NCI-H2107 treated with DMSO at 0.1 percent for 48 hours (cell line): ENCODE data around the gene SRMS.
"Not testable (repeated sequence)": the region's sequence is repeated elsewhere in the genome, so short reads cannot be mapped to it uniquely, and the experiment has no call there.

Experiments used
- DNase-seq: peaks from one replicate; lab custom pipeline; 2025; ENCODE audit not compliant: unreplicated experiment; lab: John Stamatoyannopoulos, UW

Gene SRMS

DNA sequence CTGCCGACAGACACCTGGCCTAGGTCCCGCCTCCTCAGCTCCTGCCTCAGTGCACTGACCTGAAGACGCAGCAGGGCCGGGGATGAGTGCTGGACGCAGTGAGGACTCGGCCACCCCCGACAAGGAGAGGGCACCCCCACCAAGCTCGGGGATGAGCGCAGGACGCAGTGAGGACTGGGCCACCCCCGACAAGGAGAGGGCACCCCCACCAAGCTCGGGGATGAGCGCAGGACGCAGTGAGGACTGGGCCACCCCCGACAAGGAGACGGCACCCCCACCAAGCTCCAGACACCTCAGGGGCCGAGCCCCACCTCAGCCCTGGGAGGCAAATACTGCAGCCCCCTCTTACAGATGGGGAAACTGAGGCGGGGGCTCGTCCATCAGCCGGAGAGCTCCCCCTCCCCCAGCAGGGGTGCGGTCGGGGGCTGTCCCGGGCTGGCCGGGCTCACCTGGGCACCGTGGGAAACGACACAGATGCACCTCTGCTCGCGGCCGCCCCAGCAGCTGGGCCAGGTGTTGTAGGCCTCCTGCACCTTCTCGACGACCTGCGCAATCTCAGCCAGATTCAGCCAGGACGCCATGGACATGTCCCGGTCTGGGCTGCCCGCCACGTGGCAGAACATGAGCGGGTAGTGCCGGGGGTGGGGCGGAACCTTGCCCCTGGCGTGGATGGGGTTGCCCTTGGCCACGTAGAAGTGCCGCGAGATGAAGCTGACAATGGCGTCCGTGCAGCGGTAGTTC lies 19.0 kb upstream of the SRMS start:
- DNase-seq = no peak

DNA sequence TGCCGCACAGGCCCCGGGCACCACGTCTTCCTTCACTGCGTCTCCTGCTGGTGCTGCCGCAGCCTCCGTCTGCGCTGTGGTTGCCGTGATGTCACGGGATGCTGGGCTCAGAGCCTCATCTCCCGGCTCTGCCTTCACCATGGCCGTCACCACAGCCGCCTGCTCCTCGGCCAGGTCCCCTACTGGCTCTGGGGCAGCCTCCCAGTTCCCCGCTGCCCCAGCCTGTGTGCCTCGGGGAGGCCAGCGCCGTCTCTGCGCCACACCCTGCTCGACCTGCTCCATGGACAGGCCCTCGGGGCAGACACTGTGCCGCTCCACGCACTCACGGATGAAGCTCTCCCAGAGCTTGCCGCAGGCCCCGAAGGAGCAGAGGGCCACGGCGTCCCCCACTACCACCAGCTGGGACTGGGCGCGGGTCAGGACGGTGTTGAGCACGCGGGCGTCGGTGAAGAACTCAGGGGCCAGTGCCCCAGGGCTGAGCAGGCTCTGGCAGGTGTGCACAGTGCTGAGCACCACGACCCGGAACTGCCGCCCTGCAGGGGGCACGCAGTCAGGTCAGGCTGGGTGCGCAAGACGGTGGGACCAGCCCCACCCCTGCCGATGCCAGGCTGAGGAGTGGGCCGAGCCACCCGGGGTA lies 18.3 kb upstream of the SRMS start:
- DNase-seq = no peak

DNA sequence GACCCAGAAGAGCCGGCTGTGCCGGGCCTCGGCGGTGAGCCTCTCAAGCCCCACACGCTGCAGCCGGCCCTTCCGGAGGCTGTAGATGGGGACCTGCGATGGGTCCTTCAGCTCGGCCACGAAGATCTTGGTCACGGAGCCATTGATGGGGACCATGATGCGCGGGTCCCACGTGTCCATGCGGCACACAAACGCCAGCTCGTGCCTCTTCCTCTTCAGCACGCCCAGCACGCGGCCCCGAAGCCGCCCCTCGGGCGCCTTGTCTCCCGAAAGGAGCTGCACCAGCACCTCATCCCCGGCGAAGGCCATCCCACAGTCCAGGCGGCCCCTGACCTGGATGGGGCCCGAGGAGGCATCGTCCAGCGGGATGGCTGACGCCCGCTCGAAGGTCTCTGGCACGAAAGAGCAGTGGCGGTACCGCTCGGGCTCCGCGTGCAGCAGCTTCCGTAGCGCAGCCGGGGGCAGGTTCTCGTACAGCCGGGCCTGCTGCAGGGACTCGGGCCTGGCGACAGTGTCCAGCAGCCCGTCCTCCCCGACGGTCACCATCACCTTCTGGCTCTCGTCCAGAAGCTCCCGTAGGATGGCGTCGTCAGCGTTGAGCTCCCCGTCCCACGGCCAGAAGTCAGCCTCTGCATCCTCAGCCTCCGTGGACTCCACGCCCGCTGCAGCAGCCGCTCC lies 17.6 kb upstream of the SRMS start:
- DNase-seq = no peak

DNA sequence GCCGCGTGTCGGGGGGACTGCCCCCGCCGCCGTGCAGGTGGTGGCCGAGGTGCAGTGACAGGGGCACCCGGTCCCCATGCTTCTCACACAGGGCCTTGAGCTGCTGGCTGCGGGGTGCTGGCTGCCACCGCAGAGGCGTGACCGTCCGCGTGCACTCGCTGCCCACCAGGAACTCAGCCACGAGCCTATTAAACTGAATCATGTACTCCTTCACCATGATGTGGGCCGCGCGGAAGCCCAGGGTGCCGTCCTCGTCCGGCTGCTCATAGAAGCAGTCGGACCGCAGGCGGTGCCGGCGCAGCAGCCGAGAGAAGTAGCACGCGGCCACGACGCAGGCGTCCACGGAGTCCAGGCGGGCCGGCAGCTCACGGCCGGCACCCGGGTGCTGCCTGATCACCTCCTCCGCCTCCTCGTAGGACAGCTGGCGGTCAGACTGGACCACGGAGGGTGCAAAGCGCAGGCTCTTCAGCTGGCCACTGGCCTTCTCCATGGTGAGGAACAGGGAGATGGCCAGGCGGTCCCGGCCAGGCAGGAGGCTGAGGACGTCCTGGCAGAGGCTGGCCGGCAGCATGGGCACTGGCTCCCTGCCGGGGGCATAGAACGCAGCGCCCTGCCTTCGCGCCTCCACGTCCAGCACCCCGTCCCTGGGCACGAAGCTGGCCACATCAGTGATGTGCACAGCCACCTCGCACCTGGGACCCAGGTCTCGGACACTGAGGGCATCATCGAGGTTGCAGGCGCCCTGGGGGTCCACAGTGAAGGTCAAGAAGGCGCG lies 16.7 kb upstream of the SRMS start:
- no peak for DNase-seq

DNA sequence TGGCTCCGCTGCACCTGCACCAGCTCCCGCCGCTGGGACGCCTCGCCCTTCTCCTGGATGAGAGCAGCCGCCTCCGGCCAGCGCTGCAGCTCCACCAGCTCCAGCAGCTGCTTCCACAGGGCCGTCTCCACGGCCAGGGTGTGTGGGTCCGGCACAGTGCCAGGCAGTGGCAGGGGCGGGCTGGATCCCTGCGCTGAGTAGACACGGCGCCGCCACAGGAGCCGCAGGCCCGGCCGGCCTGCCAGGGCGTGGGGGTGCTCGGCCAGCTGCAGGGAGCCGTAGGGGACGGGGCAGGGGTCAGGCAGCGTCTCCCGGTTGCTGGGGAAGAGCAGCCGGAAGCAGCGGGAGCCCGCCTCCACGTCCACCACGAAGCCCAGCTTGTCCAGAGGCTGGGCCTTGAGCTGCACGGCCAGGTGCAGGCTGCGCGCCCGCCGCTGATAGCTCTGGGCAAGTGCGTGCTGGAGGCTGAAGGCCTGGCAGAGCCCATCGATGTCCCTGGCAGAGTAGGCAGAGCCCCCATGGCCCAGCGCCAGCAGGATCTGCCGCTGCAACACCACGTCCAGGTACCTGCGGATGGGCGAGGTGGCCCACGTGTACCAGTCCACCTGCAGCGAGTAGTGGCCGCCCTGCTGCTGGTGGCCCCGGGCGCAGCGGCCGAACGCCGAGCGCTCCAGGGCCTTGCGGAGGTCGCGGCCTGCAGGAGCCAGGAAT lies 15.8 kb upstream of the SRMS start:
- DNase-seq = no peak

DNA sequence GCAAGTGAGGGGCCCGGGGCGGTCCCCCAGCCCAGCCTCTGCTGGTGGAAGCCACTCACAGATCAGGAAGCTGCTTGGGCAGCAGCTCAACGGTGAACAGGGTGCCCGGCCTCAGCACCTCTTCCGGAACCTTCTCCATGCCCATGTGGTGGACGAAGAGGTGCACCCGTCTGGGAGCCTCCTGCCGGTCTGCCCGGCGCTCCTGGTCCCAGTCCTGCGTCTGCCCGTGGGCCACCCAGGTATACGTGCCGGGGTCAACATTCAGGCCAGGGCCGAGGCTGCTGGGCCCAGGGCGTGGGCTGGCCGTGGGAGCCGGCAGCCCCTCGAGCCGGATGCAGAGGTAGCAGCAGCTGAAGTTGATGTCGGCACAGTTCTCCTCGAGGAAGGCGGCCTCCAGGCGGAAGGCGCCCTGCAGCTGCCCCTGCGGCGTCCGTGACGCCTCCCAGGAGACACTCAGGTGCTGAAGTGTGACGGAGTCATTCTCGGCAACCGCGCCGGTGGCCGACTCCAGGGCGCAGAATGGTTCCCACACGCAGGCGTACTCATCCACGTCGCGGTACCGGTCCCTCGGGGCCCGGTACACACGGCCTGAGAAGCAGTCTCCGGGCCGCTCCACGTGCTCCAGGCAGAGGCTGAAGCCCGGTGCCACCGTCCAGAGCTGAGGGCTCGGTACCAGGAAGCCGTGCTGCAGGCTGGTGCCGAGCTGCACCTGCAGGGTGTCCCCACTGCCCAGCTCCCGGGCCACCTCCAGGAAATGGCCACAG lies 15.1 kb upstream of the SRMS start:
- DNase-seq = no peak

DNA sequence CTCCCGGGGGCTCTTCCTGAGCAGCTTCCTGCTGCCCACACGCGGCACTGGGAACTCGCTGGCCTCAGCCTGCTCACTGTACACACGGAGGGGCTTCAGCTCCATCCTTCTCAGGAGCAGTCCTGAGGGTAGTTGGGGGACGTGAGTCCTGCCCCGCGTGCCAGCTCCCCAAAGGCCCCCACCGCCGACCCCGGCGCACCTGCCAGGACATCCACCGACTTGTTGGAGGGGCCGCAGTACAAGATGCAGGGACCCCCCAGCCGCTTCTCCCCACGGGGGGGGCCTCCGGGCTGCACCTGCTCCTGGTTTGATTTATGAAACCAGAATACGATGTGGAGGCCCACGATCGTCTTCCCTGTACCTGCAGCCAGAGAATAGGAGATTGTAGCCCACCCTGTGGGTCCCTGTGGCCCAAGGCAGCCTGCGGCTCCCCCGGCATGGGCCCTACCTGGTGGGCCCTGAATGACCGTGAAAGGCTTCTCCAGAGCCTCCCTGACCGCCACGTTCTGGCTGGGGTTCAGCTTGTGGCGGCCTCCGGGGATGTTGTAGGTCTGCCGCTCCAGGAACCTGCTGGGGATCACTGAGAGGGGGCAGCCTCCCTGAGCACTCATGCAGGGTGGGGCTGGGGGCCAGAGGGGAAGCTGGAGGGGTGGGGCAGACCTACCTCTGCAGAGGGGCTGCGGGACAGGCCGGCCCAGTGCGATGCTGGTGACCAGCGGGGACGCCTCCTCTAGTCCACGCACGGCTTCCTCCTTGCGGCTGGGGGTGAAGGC lies 14.3 kb upstream of the SRMS start:
- DNase-seq = no peak

DNA sequence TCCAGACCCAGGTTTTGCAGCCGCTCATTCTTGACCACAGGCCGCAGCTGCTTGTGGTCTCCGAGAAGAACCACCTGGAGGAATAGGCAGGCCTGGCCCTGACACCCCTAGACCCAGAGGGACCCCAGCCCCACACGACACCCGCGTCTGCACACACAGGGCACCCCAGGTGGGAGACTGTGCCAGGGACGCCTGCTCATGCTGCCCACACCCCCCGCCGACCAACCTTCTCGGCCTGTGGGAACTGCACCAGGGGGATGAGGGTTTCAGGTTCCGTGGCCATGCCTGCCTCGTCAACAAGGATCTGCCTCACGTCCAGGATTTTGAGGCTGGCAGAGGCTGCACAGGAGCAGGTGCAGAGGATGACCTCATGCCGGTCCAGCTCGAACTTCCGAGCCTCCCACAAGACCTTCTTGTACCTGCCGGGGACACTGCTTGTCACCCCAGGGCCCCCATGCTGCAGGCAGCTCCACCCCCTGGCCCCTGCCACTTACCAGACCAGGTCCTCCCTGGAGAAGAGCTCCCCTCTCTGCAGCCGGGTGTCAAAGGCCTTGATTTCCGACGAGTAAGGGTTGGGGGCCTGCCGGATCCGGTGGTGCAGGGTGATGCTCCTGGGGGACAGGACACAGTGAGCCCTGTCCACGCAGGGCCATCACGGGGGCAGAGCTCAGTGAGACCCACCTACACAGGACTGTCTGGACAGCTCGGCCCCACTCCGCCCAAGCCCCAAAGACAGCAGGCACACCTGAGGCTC lies 13.5 kb upstream of the SRMS start:
- no peak for DNase-seq

DNA sequence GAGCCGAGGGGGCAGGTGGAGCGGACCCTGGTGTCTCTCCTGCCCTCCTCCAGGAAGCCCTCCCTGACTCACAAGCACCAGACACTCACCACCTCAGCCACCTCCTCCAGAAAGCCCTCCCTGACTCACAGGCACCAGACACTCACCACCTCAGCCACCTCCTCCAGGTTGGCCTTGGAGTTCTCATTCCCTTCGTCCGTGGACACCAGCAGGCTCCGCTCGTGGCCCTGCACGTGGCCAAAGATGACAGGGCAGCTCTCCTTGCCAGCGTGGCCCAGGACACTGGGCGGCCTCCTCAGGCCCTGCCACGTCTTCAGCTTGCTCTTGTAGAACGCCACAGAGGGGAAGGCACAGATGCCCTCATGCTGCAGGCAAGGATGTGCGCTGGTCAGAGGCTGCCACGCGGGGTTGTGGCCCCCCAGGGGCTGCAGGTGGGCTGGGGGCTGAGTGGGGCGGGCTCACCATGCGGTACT lies 12.8 kb upstream of the SRMS start:
- no peak for DNase-seq

DNA sequence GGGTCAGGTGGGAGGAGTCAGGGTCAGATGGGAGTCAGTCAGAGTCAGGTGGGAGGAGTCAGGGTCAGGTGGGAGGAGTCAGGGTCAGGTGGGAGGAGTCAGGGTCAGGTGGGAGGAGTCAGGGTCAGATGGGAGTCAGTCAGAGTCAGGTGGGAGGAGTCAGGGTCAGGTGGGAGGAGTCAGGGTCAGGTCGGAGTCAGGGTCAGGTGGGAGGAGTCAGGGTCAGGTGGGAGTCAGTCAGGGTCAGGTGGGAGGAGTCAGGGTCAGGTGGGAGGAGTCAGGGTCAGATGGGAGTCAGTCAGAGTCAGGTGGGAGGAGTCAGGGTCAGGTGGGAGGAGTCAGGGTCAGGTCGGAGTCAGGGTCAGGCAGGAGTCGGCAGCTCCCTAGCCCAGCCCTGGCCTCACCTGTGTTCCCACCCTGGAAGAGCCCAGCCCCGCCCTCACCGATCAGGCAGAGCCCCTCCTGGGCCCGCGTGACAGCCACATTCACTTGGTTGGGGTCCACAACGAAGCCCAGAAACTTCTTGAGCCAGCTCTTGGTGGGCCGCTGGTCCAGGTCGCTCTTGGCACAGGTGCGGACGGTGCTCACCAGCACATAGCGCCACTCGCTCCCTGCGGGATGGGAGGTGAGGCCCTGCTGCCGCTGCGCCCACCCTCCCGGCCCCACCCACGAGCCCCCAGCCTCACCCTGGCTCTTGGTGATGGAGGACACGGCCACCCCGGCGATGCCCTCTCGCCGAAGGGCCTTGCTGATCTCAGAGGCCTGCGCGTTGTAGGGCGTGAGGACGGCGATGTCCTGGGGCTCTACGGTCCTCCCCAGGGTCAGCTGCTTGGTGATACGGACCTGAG lies 12.2 kb upstream of the SRMS start:
- not testable (repeated sequence) for DNase-seq

DNA sequence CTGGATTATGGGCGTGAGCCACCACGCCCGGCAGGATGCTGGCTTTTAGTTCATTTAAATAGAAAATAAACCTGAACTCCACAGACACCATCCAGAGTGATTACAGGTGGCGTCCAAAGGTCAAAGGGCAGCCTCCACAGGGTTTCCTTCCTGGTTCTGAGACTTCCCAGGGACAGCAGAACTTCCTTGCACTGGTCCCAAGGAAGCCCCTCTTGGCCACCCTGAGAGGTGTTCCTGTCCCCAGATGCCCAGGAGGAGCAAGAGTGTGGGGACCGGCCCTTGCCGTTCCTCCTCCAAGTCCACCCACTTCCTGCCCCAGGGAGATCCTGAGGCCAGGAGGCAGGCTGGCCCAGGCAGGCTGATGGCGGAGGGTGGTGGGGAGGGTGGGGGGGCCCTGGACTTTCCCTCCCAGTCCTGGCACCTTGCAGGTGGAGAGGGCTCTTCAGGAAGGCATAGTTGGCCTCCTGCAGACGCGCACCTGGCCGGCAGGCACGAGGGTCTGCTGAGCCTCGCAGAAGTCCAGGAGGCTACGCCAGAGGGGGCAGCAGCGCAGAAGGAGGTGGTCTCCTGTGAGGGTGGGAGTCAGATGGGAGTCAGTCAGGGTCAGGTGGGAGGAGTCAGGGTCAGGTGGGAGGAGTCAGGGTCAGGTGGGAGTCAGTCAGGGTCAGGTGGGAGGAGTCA lies 11.4 kb upstream of the SRMS start:
- DNase-seq = no peak

DNA sequence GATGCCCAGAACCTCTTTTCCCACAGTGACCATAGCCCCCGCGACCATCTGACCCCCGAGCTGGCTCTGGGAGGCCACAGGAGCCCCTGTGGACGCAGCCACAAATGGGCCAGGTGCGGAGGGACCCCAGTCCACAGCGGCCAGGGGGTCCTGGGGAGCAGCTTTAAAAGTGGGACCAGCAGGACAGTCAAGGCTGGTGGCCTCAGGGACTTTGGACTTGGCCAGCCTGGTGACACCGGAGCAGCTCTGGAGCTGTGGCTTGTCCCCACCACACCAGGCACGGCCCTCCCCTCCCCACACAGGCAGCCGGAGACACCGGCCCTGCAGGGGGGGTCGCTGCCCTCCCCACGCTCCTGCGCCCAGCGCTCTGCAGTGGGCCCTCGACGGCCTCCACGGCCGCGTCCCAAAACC lies 9.9 kb upstream of the SRMS start:
- DNase-seq = no peak

DNA sequence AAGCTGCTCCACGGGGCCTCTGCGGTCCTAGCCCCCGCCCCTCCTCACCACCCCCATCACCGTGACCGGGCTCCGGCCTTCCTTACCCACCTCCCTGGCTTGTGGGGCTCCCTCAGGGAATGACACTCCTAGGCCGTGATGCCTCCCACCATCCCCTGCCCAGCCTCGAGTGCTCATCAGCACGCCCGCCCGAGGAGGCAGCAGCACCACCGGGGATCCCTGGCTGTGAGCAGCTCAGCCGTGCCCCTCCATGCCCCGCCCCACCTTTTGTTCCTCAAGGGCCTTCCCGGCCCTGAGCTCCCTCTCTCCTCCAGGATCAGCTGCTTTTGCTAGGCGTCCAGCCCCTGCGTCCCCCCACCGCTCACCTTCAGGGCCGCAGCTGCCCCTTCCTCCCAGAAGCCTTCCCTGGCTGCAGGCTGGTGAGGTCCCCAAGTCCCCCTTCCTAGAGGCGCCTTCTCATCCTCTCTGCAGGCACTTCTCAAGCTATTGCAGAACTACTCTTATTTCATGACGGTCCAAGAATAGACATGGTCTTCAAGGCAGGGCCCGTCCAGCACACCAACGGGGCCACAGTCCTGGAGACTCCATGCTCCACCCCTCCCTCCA lies 9.4 kb upstream of the SRMS start:
- no peak for DNase-seq

DNA sequence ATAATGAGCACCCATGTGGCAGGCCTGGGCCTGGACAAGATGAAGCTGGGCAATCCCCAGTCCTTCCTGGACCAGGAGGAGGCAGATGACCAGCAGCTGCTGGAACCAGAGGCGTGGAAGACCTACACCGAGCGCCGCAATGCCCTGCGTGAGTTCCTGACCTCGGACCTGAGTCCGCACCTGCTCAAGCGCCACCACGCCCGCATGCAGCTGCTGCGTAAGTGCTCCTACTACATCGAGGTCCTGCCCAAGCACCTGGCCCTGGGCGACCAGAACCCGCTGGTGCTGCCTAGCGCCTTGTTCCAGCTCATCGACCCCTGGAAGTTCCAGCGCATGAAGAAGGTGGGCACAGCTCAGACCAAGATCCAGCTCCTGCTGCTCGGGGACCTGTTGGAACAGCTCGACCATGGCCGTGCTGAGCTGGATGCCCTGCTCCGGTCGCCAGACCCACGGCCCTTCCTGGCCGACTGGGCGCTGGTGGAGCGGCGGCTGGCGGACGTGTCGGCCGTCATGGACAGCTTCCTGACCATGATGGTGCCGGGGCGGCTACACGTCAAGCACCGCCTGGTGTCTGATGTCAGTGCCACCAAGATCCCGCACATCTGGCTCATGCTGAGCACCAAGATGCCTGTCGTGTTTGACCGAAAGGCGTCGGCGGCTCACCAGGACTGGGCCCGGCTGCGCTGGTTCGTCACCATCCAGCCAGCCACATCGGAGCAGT lies 8.3 kb upstream of the SRMS start:
- no peak for DNase-seq

DNA sequence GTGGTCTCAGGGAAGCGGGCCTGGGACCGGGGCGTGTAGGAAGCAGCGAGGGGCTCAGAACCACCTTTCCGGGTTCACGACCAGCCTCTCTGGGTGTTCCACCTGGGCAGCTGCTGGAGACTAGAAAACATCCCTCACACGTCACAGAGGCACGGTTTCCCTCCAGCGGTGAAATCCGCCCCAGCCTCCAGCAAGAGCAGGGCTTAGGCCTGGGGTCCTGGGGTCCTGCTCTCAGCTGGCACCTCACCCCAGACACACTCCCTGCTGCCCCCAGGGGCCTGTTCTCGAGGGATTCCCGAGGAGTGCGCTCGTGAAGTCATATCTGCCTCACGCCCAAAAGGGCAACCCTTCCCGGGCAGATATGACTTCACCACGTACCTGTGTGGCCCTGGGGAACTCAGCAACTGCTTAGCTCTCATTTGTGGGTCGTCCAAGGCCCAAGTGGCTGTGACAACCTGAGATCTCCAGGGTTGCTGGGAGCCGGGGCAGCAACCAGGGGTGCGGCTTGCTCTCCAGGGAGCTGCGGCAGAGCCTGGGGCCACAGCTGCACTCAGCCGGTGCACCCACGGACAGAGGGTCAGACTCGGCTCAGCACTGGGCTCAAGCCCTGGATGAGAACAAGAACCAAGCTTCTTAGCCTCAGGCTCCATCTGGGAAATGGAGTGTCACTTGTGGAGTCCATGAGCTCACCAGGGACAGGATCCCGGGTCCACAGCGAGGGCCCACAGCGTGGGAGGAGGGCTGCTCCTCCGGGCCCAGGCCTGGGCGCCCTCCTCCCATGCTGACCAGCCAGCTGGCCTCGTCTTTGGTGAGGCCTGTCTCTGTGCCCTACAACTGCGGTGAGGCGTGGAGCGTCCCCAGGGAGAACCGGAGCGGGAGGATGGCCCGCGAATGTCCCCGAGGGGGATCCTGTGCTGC lies 7.1 kb upstream of the SRMS start:
- DNase-seq = no peak
